ENCODE results near the gene UBE2QL1.

Gene UBE2QL1

GRCh38 chr5:6434731-6435130 is 13.9 kb upstream of the UBE2QL1 start:
- TF ChIP-seq BACH2 (CRISPR knock-in tag; IDR thresholded peaks at IDR 0.05; ENCODE audit: borderline replicate concordance), result no peak
- TF ChIP-seq TCF4 (CRISPR knock-in tag; IDR thresholded peaks at IDR 0.05; ENCODE audit: borderline replicate concordance), result no peak
- TF ChIP-seq ESRRG (CRISPR knock-in tag; IDR thresholded peaks at IDR 0.05), result no peak
- TF ChIP-seq RARB (CRISPR knock-in tag; IDR thresholded peaks at IDR 0.05), result no peak
- TF ChIP-seq CREB5 (CRISPR knock-in tag; IDR thresholded peaks at IDR 0.05; ENCODE audit: low read depth), result no peak
- TF ChIP-seq TSHZ2 (CRISPR knock-in tag; IDR thresholded peaks at IDR 0.05), result no peak
- TF ChIP-seq PATZ1 (CRISPR knock-in tag; IDR thresholded peaks at IDR 0.05; ENCODE audit: borderline replicate concordance), result no peak
- TF ChIP-seq POU6F1 (CRISPR knock-in tag; IDR thresholded peaks at IDR 0.05; ENCODE audit: borderline replicate concordance, low read depth), result no peak
- TF ChIP-seq ISL1 (CRISPR knock-in tag; IDR thresholded peaks at IDR 0.05), result no peak
- no peak for TF ChIP-seq ZC3H10 (CRISPR knock-in tag; IDR thresholded peaks at IDR 0.05)
- ATAC-seq, result no peak

- TF ChIP-seq ESRRG (CRISPR knock-in tag; IDR thresholded peaks at IDR 0.05), result no peak
- no peak for TF ChIP-seq SNAI2 (CRISPR knock-in tag; IDR thresholded peaks at IDR 0.05)
- TF ChIP-seq OSR1 (CRISPR knock-in tag; IDR thresholded peaks at IDR 0.05), result no peak
- no peak for TF ChIP-seq TCF4 (CRISPR knock-in tag; IDR thresholded peaks at IDR 0.05; ENCODE audit: borderline replicate concordance)
- no peak for TF ChIP-seq PATZ1 (CRISPR knock-in tag; IDR thresholded peaks at IDR 0.05; ENCODE audit: borderline replicate concordance)
- TF ChIP-seq ZNF70 (CRISPR knock-in tag; IDR thresholded peaks at IDR 0.05), result no peak
- TF ChIP-seq ZNF8 (CRISPR knock-in tag; IDR thresholded peaks at IDR 0.05), result no peak
- no peak for TF ChIP-seq BACH2 (CRISPR knock-in tag; IDR thresholded peaks at IDR 0.05; ENCODE audit: borderline replicate concordance)
- no peak for TF ChIP-seq ZC3H10 (CRISPR knock-in tag; IDR thresholded peaks at IDR 0.05)
- TF ChIP-seq ARNTL (CRISPR knock-in tag; IDR thresholded peaks at IDR 0.05; ENCODE audit: borderline replicate concordance, low read depth), result no peak
- no peak for TF ChIP-seq GLIS3 (CRISPR knock-in tag; IDR thresholded peaks at IDR 0.05)
- no peak for TF ChIP-seq CREB5 (CRISPR knock-in tag; IDR thresholded peaks at IDR 0.05; ENCODE audit: low read depth)
- TF ChIP-seq ZFP3 (CRISPR knock-in tag; IDR thresholded peaks at IDR 0.05), result no peak
- no peak for TF ChIP-seq CSRNP3 (CRISPR knock-in tag; IDR thresholded peaks at IDR 0.05)
- TF ChIP-seq TSHZ2 (CRISPR knock-in tag; IDR thresholded peaks at IDR 0.05), result no peak
- no peak for TF ChIP-seq ZNF565 (CRISPR knock-in tag; conservative IDR thresholded peaks at IDR 0.05; ENCODE audit: low read depth)
- TF ChIP-seq ZFP30 (CRISPR knock-in tag; IDR thresholded peaks at IDR 0.05), result no peak
- ATAC-seq, result no peak
Observed at GRCh38 chr5:6435356-6435755, 13.3 kb upstream of the UBE2QL1 start.
